Mucosa of rectum (tissue), 2 donors: ENCODE measurements around the gene PRRT4.
A peak's percentile ranks its signal among the peaks of the same experiment; 100 is the strongest.

Source experiments
- H3K27ac ChIP-seq, 2 donors: one replicate each; pipeline ENCODE4 v1.7.0; 2013; ENCODE audit warnings: inconsistent platforms in 2 of 2, low read depth in 2 of 2, low read length in 2 of 2
- H3K27me3 ChIP-seq, 2 donors: one replicate each; pipeline ENCODE4 v1.7.0; 2013; ENCODE audit warnings: low read length in 2 of 2; ENCODE audit not compliant: control insufficient read depth in 2 of 2, insufficient read depth in 2 of 2
- H3K36me3 ChIP-seq, 2 donors: one replicate each; pipeline ENCODE4 v1.7.0; 2013; ENCODE audit warnings: low read length in 2 of 2; ENCODE audit not compliant: control insufficient read depth in 2 of 2, insufficient read depth in 2 of 2
- H3K4me1 ChIP-seq, 2 donors: one replicate each; pipeline ENCODE4 v1.7.0; 2013; ENCODE audit warnings: low read length in 2 of 2, mild to moderate bottlenecking in 1 of 2; ENCODE audit not compliant: control insufficient read depth in 2 of 2, insufficient read depth in 2 of 2
- H3K4me3 ChIP-seq, 2 donors: one replicate each; pipeline ENCODE4 v1.7.0; 2013; ENCODE audit warnings: low read length in 2 of 2
- H3K9ac ChIP-seq, 2 donors: one replicate each; pipeline ENCODE4 v1.7.0; 2013; ENCODE audit warnings: low read length in 2 of 2, low read depth in 1 of 2, mild to moderate bottlenecking in 1 of 2
- H3K9me3 ChIP-seq, 2 donors: one replicate each; pipeline ENCODE4 v1.7.0; 2013; ENCODE audit warnings: low read length in 2 of 2; ENCODE audit not compliant: control insufficient read depth in 2 of 2
- donor health status: healthy.
- donor health status: Normal muscosa, but diverticular disease.

Gene PRRT4

GRCh38 chr7:128350708-128351295 lies 10.7 kb downstream of the PRRT4 start:
- no peak overlapping the region for H3K27ac ChIP-seq
- peaks cover 17 to 38% of the 10 kb centered on the region in 2 donors for H3K27me3 ChIP-seq
- no peak overlapping the region for H3K9ac ChIP-seq
- no peaks in the 10 kb centered on the region for H3K36me3 ChIP-seq
- no peaks in the 10 kb centered on the region for H3K9me3 ChIP-seq
- no peak overlapping the region for H3K4me3 ChIP-seq
- no peaks in the 10 kb centered on the region for H3K4me1 ChIP-seq

- no peak overlapping the region for H3K4me3 ChIP-seq
- H3K36me3 ChIP-seq = no peaks in the 10 kb centered on the region
- H3K4me1 ChIP-seq = no peaks in the 10 kb centered on the region
- H3K9me3 ChIP-seq = no peaks in the 10 kb centered on the region
- no peak overlapping the region for H3K27ac ChIP-seq
- no peak overlapping the region for H3K9ac ChIP-seq
- peaks cover 17 to 35% of the 10 kb centered on the region in 2 donors for H3K27me3 ChIP-seq
Observed at GRCh38 chr7:128349466-128349825, 12.0 kb downstream of the PRRT4 start.

- peaks cover 3 to 23% of the 10 kb centered on the region in 2 donors for H3K27me3 ChIP-seq
- peaks cover 6 to 8% of the 10 kb centered on the region in 2 donors for H3K4me1 ChIP-seq
- H3K36me3 ChIP-seq = no peaks in the 10 kb centered on the region
- no peak overlapping the region for H3K27ac ChIP-seq
- no peak overlapping the region for H3K9ac ChIP-seq
- no peak overlapping the region for H3K4me3 ChIP-seq
- no peaks in the 10 kb centered on the region for H3K9me3 ChIP-seq
Observed at GRCh38 chr7:128347647-128348097, 13.8 kb downstream of the PRRT4 start.

- H3K4me1 ChIP-seq = peaks cover 12 to 16% of the 10 kb centered on the region in 2 donors
Observed at GRCh38 chr7:128344431-128344774, 17.1 kb downstream of the PRRT4 start.

GRCh38 chr7:128343554-128344430 lies 17.7 kb downstream of the PRRT4 start, which contains the start of gene RBM28:
Gene RBM28 (minus strand): TSS chr7:128343908. CDS start chr7:128343793, 115 bp downstream.
- Histone ChIP-seq H3K4me1 (peaks cover 12 to 16% of the 10 kb centered on the region in 2 donors), H3K27me3 (peaks cover 0 to 1% of the 10 kb centered on the region in 2 donors), H3K27ac (peak within 1 kb of the TSS; percentile 71 to 87), H3K4me3 (peak within 1 kb of the TSS; percentile 71 to 89), H3K9ac (peak within 1 kb of the TSS; percentile 78 to 90), H3K36me3 (peaks cover 3 to 4% of the 10 kb centered on the region in 2 donors), H3K9me3 (no peaks in the 10 kb centered on the region)

More at GRCh38 chr7:128344431-128344774, 17.1 kb downstream of the PRRT4 start:
- H3K36me3 ChIP-seq = no peaks in the 10 kb centered on the region
- H3K27me3 ChIP-seq = peaks cover 0 to 7% of the 10 kb centered on the region in 2 donors
- no peak overlapping the region for H3K9ac ChIP-seq
- peak overlapping the region in 1 of 2 donors; percentile 89 for H3K4me3 ChIP-seq
- no peaks in the 10 kb centered on the region for H3K9me3 ChIP-seq
- no peak overlapping the region for H3K27ac ChIP-seq

- Histone ChIP-seq H3K27me3 (no peaks in the 10 kb centered on the region), H3K27ac (no peak overlapping the region), H3K9ac (no peak overlapping the region), H3K9me3 (no peaks in the 10 kb centered on the region), H3K36me3 (peaks cover 16 to 22% of the 10 kb centered on the region in 2 donors), H3K4me3 (no peak overlapping the region), H3K4me1 (peaks cover 12 to 16% of the 10 kb centered on the region in 2 donors)
Observed at GRCh38 chr7:128341733-128342132, 19.8 kb downstream of the PRRT4 start.

- Histone ChIP-seq H3K4me1 (no peaks in the 10 kb centered on the region), H3K27ac (no peak overlapping the region), H3K9ac (no peak overlapping the region), H3K36me3 (peaks cover 44 to 69% of the 10 kb centered on the region in 2 donors), H3K27me3 (no peaks in the 10 kb centered on the region), H3K4me3 (no peak overlapping the region), H3K9me3 (no peaks in the 10 kb centered on the region)
Observed at GRCh38 chr7:128335730-128336129, 25.8 kb downstream of the PRRT4 start.

GRCh38 chr7:128324368-128324680 lies 37.2 kb downstream of the PRRT4 start:
- Histone ChIP-seq H3K4me3 (no peak overlapping the region), H3K9ac (no peak overlapping the region), H3K9me3 (no peaks in the 10 kb centered on the region), H3K27ac (no peak overlapping the region), H3K36me3 (peaks cover 37 to 72% of the 10 kb centered on the region in 2 donors), H3K4me1 (no peaks in the 10 kb centered on the region), H3K27me3 (no peaks in the 10 kb centered on the region)

GRCh38 chr7:128323459-128324367 lies 37.8 kb downstream of the PRRT4 start:
- Histone ChIP-seq H3K4me3 (no peak overlapping the region), H3K4me1 (no peaks in the 10 kb centered on the region), H3K27ac (no peak overlapping the region), H3K9ac (no peak overlapping the region), H3K36me3 (peaks cover 42 to 77% of the 10 kb centered on the region in 2 donors), H3K9me3 (no peaks in the 10 kb centered on the region), H3K27me3 (no peaks in the 10 kb centered on the region)
